ENCODE data around the gene ENTHD1.

GRCh38 chr22:39715778-39716495 is 177.6 kb downstream of the ENTHD1 start:
- TF ChIP-seq POLR2A (IDR thresholded peaks at IDR 0.05; ENCODE audit: low read depth, low read length) (no peak), TAF1 (IDR thresholded peaks at IDR 0.05; ENCODE audit: borderline replicate concordance, low read depth, low read length) (no peak)
